Inflammatory macrophage treated with lipopolysaccharide for 1 hour (primary cell): Measurements from ENCODE around the gene EAPP.
"Not testable (repeated sequence)": the region's sequence is repeated elsewhere in the genome, so short reads cannot be mapped to it uniquely, and the experiment has no call there.

Source experiments
- DNase-seq, 2 donors: peaks; one replicate each; pipeline ENCODE4 v3.0.0-alpha.2; 2020 to 2022

The EAPP gene

GRCh38 chr14:34539407-34540180 is at the start of gene EAPP:
Gene EAPP (minus strand): TSS chr14:34539701. CDS start chr14:34539628, 73 bp downstream.
- DNase-seq = peak; percentile 96 to 97

- DNase-seq = no peak
Observed at GRCh38 chr14:34583525-34583924, 44.0 kb upstream of the EAPP start.

GRCh38 chr14:34582117-34582680 is 42.7 kb upstream of the EAPP start:
- no peak for DNase-seq

- no peak for DNase-seq
Observed at GRCh38 chr14:34580381-34580780, 40.9 kb upstream of the EAPP start.

- no peak for DNase-seq
Observed at GRCh38 chr14:34571771-34572170, 32.3 kb upstream of the EAPP start.

GRCh38 chr14:34569750-34570149 is 30.2 kb upstream of the EAPP start:
- DNase-seq = no peak

- no peak for DNase-seq
Observed at GRCh38 chr14:34568803-34569202, 29.3 kb upstream of the EAPP start.

GRCh38 chr14:34562776-34563150 is 23.3 kb upstream of the EAPP start:
- no peak for DNase-seq

- DNase-seq = not testable (repeated sequence)
Observed at GRCh38 chr14:34562037-34562775, 22.7 kb upstream of the EAPP start.

- DNase-seq = not testable (repeated sequence)
Observed at GRCh38 chr14:34556498-34556829, 17.0 kb upstream of the EAPP start.

GRCh38 chr14:34555583-34556497 is 16.3 kb upstream of the EAPP start:
- not testable (repeated sequence) for DNase-seq

- peak; percentile 23 to 36 for DNase-seq
Observed at GRCh38 chr14:34554540-34555250, 15.2 kb upstream of the EAPP start.

GRCh38 chr14:34549276-34549966 is 9.9 kb upstream of the EAPP start:
- not testable (repeated sequence) for DNase-seq

- DNase-seq = no peak
Observed at GRCh38 chr14:34548472-34548981, 9.0 kb upstream of the EAPP start.

- not testable (repeated sequence) for DNase-seq
Observed at GRCh38 chr14:34547136-34547520, 7.6 kb upstream of the EAPP start.

- not testable (repeated sequence) for DNase-seq
Observed at GRCh38 chr14:34546272-34547135, 7.0 kb upstream of the EAPP start.

- not testable (repeated sequence) for DNase-seq
Observed at GRCh38 chr14:34540181-34541059, 919 bp upstream of the EAPP start.

- no peak for DNase-seq
Observed at GRCh38 chr14:34538871-34539406, 562 bp downstream of the EAPP start.

GRCh38 chr14:34538096-34538495 is 1.4 kb downstream of the EAPP start:
- not testable (repeated sequence) for DNase-seq
